Caco-2 (cell line): ENCODE data around the gene SLC16A7. TPM values are rescaled to one million over a fixed set of nuclear protein-coding genes. Genes with fewer than 3 reads are reported as not detected.
A peak's percentile ranks its signal among the peaks of the same experiment; 100 is the strongest.

Experiments used
- BruUV-seq: library from RNA; stranded (reverse); fragments of 400-500 nt; replicated peaks from 2 replicates; lab custom pipeline; 2021; lab: Mats Ljungman, UMichigan
- CTCF ChIA-PET: fragments of 300-600 bp; sonication (Branson Sonifier 250); formaldehyde crosslinking; loops from one replicate; lab custom pipeline; 2022; ENCODE audit warnings: antibody characterized with exemption; lab: Charles Lee
- POLR2A ChIA-PET: fragments of 300-600 bp; sonication (Branson Sonifier 250); formaldehyde crosslinking; loops from one replicate; lab custom pipeline; 2022; ENCODE audit warnings: antibody characterized with exemption; lab: Charles Lee
- DNase-seq, 2 experiments: peaks; one replicate each; pipeline versions ENCODE4 v3.0.0 to v3.0.0-alpha.2; 2020 to 2022
- H3K27me3 ChIP-seq: replicated peaks from 2 replicates; pipeline ENCODE4 v1.6.0; 2011; ENCODE audit warnings: low read length; ENCODE audit not compliant: control insufficient read depth, insufficient read depth
- H3K36me3 ChIP-seq: 2 replicates; pipeline ENCODE4 v1.5.1; 2011; ENCODE audit warnings: low read length; ENCODE audit not compliant: control insufficient read depth, insufficient read depth
- H3K4me1 ChIP-seq: fragments of 250-450 bp; sonication (Bioruptor Pico); 2 replicates; pipeline ENCODE4 v1.5.1; 2020; ENCODE audit warnings: mild to moderate bottlenecking
- H3K4me3 ChIP-seq: 2 replicates; pipeline ENCODE4 v1.5.1; 2011; ENCODE audit warnings: low read depth, mild to moderate bottlenecking, control low read depth, low read length
- H3K9me3 ChIP-seq: fragments of 250-450 bp; sonication (Bioruptor Pico); 2 replicates; pipeline ENCODE4 v1.5.1; 2020; ENCODE audit warnings: mild to moderate bottlenecking, moderate library complexity
- H3K27ac Mint-ChIP-seq: one replicate; pipeline ENCODE4 v1.8.0; 2022; ENCODE audit warnings: mixed read lengths; ENCODE audit not compliant: unreplicated experiment
- H3K27me3 Mint-ChIP-seq: one replicate; pipeline ENCODE4 v1.8.0; 2022; ENCODE audit warnings: mixed read lengths; ENCODE audit not compliant: insufficient read depth, unreplicated experiment
- H3K36me3 Mint-ChIP-seq: one replicate; pipeline ENCODE4 v1.8.0; 2022; ENCODE audit warnings: mild to moderate bottlenecking, mixed read lengths; ENCODE audit not compliant: insufficient read depth, unreplicated experiment
- H3K4me1 Mint-ChIP-seq: one replicate; pipeline ENCODE4 v1.8.0; 2022; ENCODE audit warnings: low read depth, mixed read lengths; ENCODE audit not compliant: unreplicated experiment
- H3K4me3 Mint-ChIP-seq: one replicate; pipeline ENCODE4 v1.8.0; 2022; ENCODE audit warnings: mild to moderate bottlenecking, moderate library complexity, mixed read lengths; ENCODE audit not compliant: unreplicated experiment
- H3K9me3 Mint-ChIP-seq: one replicate; pipeline ENCODE4 v1.8.0; 2022; ENCODE audit warnings: mixed read lengths; ENCODE audit not compliant: unreplicated experiment
- CTCF ChIP-seq, 2 experiments: fragments of 200-600 bp in 1 of 2; IDR thresholded peaks; 1 replicate in 1 of 2; 2 replicates in 1 of 2; pipeline versions ENCODE4 v1.5.1 to v1.8.0; 2011 to 2022; ENCODE audit warnings: antibody characterized with exemption in 1 of 2, control low read depth in 1 of 2, inconsistent platforms in 1 of 2, low read depth in 1 of 2, low read length in 1 of 2, mild to moderate bottlenecking in 1 of 2, moderate library complexity in 1 of 2; ENCODE audit not compliant: insufficient read depth in 1 of 2, severe bottlenecking in 1 of 2, unreplicated experiment in 1 of 2
- intact Hi-C: fragments of 100-400 bp; cut with micrococcal nuclease; formaldehyde crosslinking; loops from one replicate; pipeline ENCODE4 v1.10.0; 2022; ENCODE audit not compliant: unreplicated experiment
- total RNA-seq: library from RNA; stranded (reverse); gene quantifications from 2 replicates; pipeline ENCODE4 v1.2.3, GENCODE V29; 2022

SLC16A7 gene
- total RNA-seq, 1 experiment from 2014 or later: 6.6 TPM

GRCh38 chr12:59736359-59736758 lies 140.5 kb downstream of the SLC16A7 start:
- no peaks in the 10 kb centered on the region for H3K9me3 Mint-ChIP-seq
- peaks cover 3% of the 10 kb centered on the region; the same call in 1 of the 2 replicates for H3K4me1 ChIP-seq
- no peaks in the 10 kb centered on the region for H3K36me3 ChIP-seq
- H3K4me1 Mint-ChIP-seq: peaks cover 7% of the 10 kb centered on the region
- BruUV-seq: no TSS peak
- ChIA-PET POLR2A (no interaction called here), CTCF (no interaction called here)
- H3K27me3 ChIP-seq: no peaks in the 10 kb centered on the region
- TF ChIP-seq CTCF (IDR thresholded peaks at IDR 0.05; ENCODE audit: insufficient read depth in 1 of 2, low read depth in 1 of 2, low read length in 1 of 2, severe bottlenecking in 1 of 2, unreplicated experiment in 1 of 2): no peak
- H3K27me3 Mint-ChIP-seq: no peaks in the 10 kb centered on the region
- H3K36me3 Mint-ChIP-seq: no peaks in the 10 kb centered on the region
- H3K27ac Mint-ChIP-seq: peak overlapping the region; percentile 20
- no peak overlapping the region for H3K4me3 ChIP-seq
- H3K9me3 ChIP-seq: no peaks in the 10 kb centered on the region
- H3K4me3 Mint-ChIP-seq: peak overlapping the region; percentile 11
- intact Hi-C loops: loop anchor here (5.0 kb wide), 1 partner anchor 139 kb away; the partner anchor contains the start of gene SLC16A7
- no peak for DNase-seq

- Histone ChIP-seq H3K36me3 (no peaks in the 10 kb centered on the region), H3K27me3 (no peaks in the 10 kb centered on the region), H3K9me3 (no peaks in the 10 kb centered on the region), H3K4me1 (peaks cover 3% of the 10 kb centered on the region; the same call in 1 of the 2 replicates), H3K4me3 (no peak overlapping the region)
- H3K9me3 Mint-ChIP-seq: no peaks in the 10 kb centered on the region
- POLR2A ChIA-PET: no interaction called here
- H3K4me3 Mint-ChIP-seq: peak overlapping the region; percentile 11
- CTCF ChIA-PET: no interaction called here
- no peak for TF ChIP-seq CTCF (IDR thresholded peaks at IDR 0.05; ENCODE audit: insufficient read depth in 1 of 2, low read depth in 1 of 2, low read length in 1 of 2, severe bottlenecking in 1 of 2, unreplicated experiment in 1 of 2)
- no TSS peak for BruUV-seq
- no peaks in the 10 kb centered on the region for H3K36me3 Mint-ChIP-seq
- intact Hi-C loops: loop anchor here (5.0 kb wide), 1 partner anchor 139 kb away; the partner anchor contains the start of gene SLC16A7
- no peaks in the 10 kb centered on the region for H3K27me3 Mint-ChIP-seq
- H3K27ac Mint-ChIP-seq: peak overlapping the region; percentile 20
- H3K4me1 Mint-ChIP-seq: peaks cover 7% of the 10 kb centered on the region
- DNase-seq: peak in 1 of 2 experiments; percentile 32
Measured at GRCh38 chr12:59736786-59737185, 141.0 kb downstream of the SLC16A7 start.

- POLR2A ChIA-PET: no interaction called here
- H3K4me1 Mint-ChIP-seq: peaks cover 7% of the 10 kb centered on the region
- Histone ChIP-seq H3K36me3 (no peaks in the 10 kb centered on the region), H3K9me3 (no peaks in the 10 kb centered on the region), H3K27me3 (no peaks in the 10 kb centered on the region), H3K4me1 (peaks cover 3% of the 10 kb centered on the region; the same call in 1 of the 2 replicates), H3K4me3 (no peak overlapping the region)
- no peak for TF ChIP-seq CTCF (IDR thresholded peaks at IDR 0.05; ENCODE audit: insufficient read depth in 1 of 2, low read depth in 1 of 2, low read length in 1 of 2, severe bottlenecking in 1 of 2, unreplicated experiment in 1 of 2)
- no peak for DNase-seq
- H3K9me3 Mint-ChIP-seq: no peaks in the 10 kb centered on the region
- intact Hi-C loops: loop anchor here (5.0 kb wide), 1 partner anchor 141 kb away; the partner anchor contains the start of gene SLC16A7
- no TSS peak for BruUV-seq
- CTCF ChIA-PET: no interaction called here
- H3K27ac Mint-ChIP-seq: no peak overlapping the region
- H3K27me3 Mint-ChIP-seq: no peaks in the 10 kb centered on the region
- no peak overlapping the region for H3K4me3 Mint-ChIP-seq
- H3K36me3 Mint-ChIP-seq: no peaks in the 10 kb centered on the region
Measured at GRCh38 chr12:59737725-59738463, 142.1 kb downstream of the SLC16A7 start.
